Keratinocyte (primary cell): ENCODE data around the gene ZBTB21. TPM values are rescaled to one million over a fixed set of nuclear protein-coding genes. Genes with fewer than 3 reads are reported as not detected.

ENCODE experiments used
- DNase-seq: peaks from one replicate; pipeline ENCODE4 v3.0.0-alpha.2; 2011; ENCODE audit warnings: low read depth, missing footprints, low spot score
- FAIRE-seq: peaks from 2 replicates; lab custom pipeline; 2011; peaks lifted over from hg19 to GRCh38; lab: Jason Lieb, UNC
- H2AFZ ChIP-seq: 2 replicates; pipeline ENCODE4 v1.6.0; 2012; ENCODE audit warnings: low read length, control low read depth, inconsistent platforms; ENCODE audit not compliant: control insufficient read depth
- H3K27ac ChIP-seq: 2 replicates; pipeline ENCODE4 v1.5.1; 2011; ENCODE audit warnings: low read length; ENCODE audit not compliant: control insufficient read depth, insufficient read depth
- H3K27me3 ChIP-seq: 3 replicates; pipeline ENCODE4 v1.6.0; 2011; ENCODE audit warnings: low read length; ENCODE audit not compliant: control insufficient read depth, insufficient read depth; ENCODE audit errors: extremely low read depth
- H3K36me3 ChIP-seq, 2 experiments: 2 replicates in 1 of 2; 3 replicates in 1 of 2; pipeline ENCODE4 v1.5.1; 2011; ENCODE audit warnings: low read length in 2 of 2, mild to moderate bottlenecking in 1 of 2; ENCODE audit not compliant: control insufficient read depth in 2 of 2, insufficient read depth in 2 of 2; ENCODE audit errors: extremely low read depth in 1 of 2
- H3K4me1 ChIP-seq: 3 replicates; pipeline ENCODE4 v1.5.1; 2011; ENCODE audit warnings: low read length; ENCODE audit not compliant: control insufficient read depth, insufficient read depth; ENCODE audit errors: extremely low read depth
- H3K4me2 ChIP-seq: 3 replicates; pipeline ENCODE4 v1.6.0; 2011; ENCODE audit warnings: low read depth, low read length; ENCODE audit not compliant: control insufficient read depth, insufficient read depth; ENCODE audit errors: extremely low read depth
- H3K4me3 ChIP-seq, 3 experiments: fragments of 200-600 bp in 1 of 3; sonication (generic) in 1 of 3; 2 replicates in 2 of 3; 3 replicates in 1 of 3; pipeline ENCODE4 v1.5.1; 2011 to 2016; ENCODE audit warnings: low read length in 3 of 3, mild to moderate bottlenecking in 3 of 3, control low read depth in 2 of 3, inconsistent platforms in 1 of 3, low read depth in 1 of 3, mixed read lengths in 1 of 3, mixed run types in 1 of 3, moderate library complexity in 1 of 3; ENCODE audit not compliant: control insufficient read depth in 2 of 3, insufficient read depth in 2 of 3; ENCODE audit errors: extremely low read depth in 1 of 3
- H3K79me2 ChIP-seq: 2 replicates; pipeline ENCODE4 v1.6.0; 2012; ENCODE audit warnings: low read length; ENCODE audit not compliant: control insufficient read depth, insufficient read depth
- H3K9ac ChIP-seq: 3 replicates; pipeline ENCODE4 v1.6.0; 2011; ENCODE audit warnings: low read length; ENCODE audit not compliant: control insufficient read depth, insufficient read depth; ENCODE audit errors: extremely low read depth
- H3K9me1 ChIP-seq: 3 replicates; pipeline ENCODE4 v1.6.0; 2011; ENCODE audit warnings: low read length; ENCODE audit not compliant: control insufficient read depth, insufficient read depth; ENCODE audit errors: extremely low read depth
- H3K9me3 ChIP-seq: 2 replicates; pipeline ENCODE4 v1.5.1; 2012; ENCODE audit warnings: low read depth, low read length; ENCODE audit not compliant: control insufficient read depth
- H4K20me1 ChIP-seq: 3 replicates; pipeline ENCODE4 v1.6.0; 2011; ENCODE audit warnings: low read length; ENCODE audit not compliant: control insufficient read depth, insufficient read depth; ENCODE audit errors: extremely low read depth
- EZH2 ChIP-seq: IDR thresholded peaks from one replicate; pipeline ENCODE4 v1.6.1; 2012; ENCODE audit warnings: inconsistent platforms, mild to moderate bottlenecking, low read length, moderate library complexity
- dilution Hi-C: fragments of 300-500 bp; cut with MboI; formaldehyde crosslinking; loops from one replicate; pipeline ENCODE4 v1.7.0; 2020; ENCODE audit warnings: low sequenced_read_pairs; ENCODE audit not compliant: extremely low pct_ligation_motif_present
- polyA plus RNA-seq, 5 experiments: library from polyadenylated mRNA; depleted of rRNA in 3 of 5; stranded (reverse) in 3 of 5; stranded (forward) in 1 of 5; unstranded in 1 of 5; fragments of >200 nt; gene quantifications; 1 replicate in 1 of 5; 2 replicates in 3 of 5; 3 replicates in 1 of 5; pipeline versions ENCODE4 v1.2.1 to v1.2.3, GENCODE V29; 2011 to 2012; ENCODE audit warnings: missing spikeins in 2 of 5, low read depth in 1 of 5, low replicate concordance in 1 of 5
- TF ChIP-seq, protein P1 (sequence below), 3 experiments: IDR thresholded peaks in 1 of 3; conservative IDR thresholded peaks in 1 of 3; optimal IDR thresholded peaks in 1 of 3; 2 replicates in 2 of 3; 3 replicates in 1 of 3; pipeline versions ENCODE3 to v1.5.1; 2011; ENCODE audit warnings: low read length in 3 of 3, mild to moderate bottlenecking in 3 of 3, moderate library complexity in 2 of 3, control low read depth in 1 of 3, inconsistent platforms in 1 of 3; ENCODE audit not compliant: insufficient read depth in 2 of 3; ENCODE audit errors: extremely low read depth in 1 of 3

The ZBTB21 gene
- polyA plus RNA-seq, 1 donor (not counting 4 experiments of a cell fraction or from before 2014, with no cell fraction given) = 9.5 TPM

DNA sequence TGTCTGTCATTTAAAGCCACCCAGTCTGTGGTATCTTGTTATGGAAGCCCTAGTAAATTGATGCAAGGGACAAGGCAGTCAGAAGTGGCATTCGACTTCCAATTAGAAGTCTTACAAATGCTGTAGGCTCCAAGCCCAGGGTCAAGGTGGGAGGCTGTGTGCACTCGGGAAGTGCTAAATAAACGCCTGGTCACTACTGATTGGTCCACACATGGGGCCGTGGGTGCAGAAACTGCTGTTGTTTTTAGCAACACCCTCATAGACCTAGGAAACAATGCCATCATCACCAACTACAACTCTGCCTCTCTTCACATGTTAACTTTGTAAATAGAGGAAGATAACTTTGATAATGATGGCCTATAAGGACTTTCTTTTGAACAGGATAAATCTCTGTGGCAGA lies 20.2 kb upstream of the ZBTB21 start:
- no peak overlapping the region for H3K4me3 ChIP-seq
- no peak for DNase-seq
- H3K27ac ChIP-seq = no peak overlapping the region
- H2AFZ ChIP-seq = no peak overlapping the region
- H3K9me3 ChIP-seq = no peaks in the 10 kb centered on the region
- H3K27me3 ChIP-seq = peaks cover 6% of the 10 kb centered on the region
- TF ChIP-seq, protein P1, sequence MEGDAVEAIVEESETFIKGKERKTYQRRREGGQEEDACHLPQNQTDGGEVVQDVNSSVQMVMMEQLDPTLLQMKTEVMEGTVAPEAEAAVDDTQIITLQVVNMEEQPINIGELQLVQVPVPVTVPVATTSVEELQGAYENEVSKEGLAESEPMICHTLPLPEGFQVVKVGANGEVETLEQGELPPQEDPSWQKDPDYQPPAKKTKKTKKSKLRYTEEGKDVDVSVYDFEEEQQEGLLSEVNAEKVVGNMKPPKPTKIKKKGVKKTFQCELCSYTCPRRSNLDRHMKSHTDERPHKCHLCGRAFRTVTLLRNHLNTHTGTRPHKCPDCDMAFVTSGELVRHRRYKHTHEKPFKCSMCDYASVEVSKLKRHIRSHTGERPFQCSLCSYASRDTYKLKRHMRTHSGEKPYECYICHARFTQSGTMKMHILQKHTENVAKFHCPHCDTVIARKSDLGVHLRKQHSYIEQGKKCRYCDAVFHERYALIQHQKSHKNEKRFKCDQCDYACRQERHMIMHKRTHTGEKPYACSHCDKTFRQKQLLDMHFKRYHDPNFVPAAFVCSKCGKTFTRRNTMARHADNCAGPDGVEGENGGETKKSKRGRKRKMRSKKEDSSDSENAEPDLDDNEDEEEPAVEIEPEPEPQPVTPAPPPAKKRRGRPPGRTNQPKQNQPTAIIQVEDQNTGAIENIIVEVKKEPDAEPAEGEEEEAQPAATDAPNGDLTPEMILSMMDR (optimal IDR thresholded peaks at IDR 0.05 in 1 of 3, IDR thresholded peaks at IDR 0.05 in 1 of 3, conservative IDR thresholded peaks at IDR 0.05 in 1 of 3; ENCODE audit: extremely low read depth in 1 of 3, insufficient read depth in 2 of 3, low read length in 3 of 3) = no peak
- no peak for TF ChIP-seq EZH2
- no peaks in the 10 kb centered on the region for H3K79me2 ChIP-seq
- H3K36me3 ChIP-seq = no peaks in the 10 kb centered on the region
- no peaks in the 10 kb centered on the region for H3K4me1 ChIP-seq
- no peaks in the 10 kb centered on the region for H4K20me1 ChIP-seq
- H3K9me1 ChIP-seq = no peaks in the 10 kb centered on the region
- FAIRE-seq = no peak
- dilution Hi-C loops = no loop called here
- no peak overlapping the region for H3K9ac ChIP-seq
- no peak overlapping the region for H3K4me2 ChIP-seq

DNA sequence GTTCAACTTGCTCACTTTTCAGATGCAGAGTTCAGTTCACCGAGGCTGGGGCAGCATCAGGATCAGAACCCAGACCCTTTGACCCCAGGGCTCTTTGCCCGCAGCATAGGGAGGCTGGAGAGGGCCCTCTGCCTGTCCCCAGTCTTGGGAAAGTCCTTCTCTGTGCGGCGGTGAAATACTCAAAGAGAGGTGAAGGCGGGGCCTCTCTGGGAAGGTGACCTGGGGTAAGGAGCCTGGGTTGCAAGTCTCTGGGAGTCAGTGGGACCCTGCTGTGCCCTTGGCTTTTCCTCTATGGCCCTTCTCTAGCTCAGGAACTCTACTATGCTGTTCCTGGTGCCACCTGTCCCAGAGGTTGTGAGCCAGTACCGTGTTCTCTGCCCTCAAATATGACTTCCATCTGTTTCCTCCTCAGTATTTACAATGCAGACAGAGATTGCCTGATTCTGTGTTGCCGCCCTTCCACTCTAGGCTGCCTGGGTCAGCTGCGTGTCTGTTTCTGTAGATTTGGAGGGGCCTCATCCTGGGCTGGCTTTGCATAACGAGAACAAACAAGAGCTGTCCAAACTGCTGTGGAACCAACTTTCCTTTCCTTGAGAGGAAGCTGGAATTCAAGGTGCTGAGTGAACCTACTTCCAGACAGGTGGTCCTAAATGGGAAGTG lies 18.7 kb upstream of the ZBTB21 start:
- TF ChIP-seq, protein P1 (optimal IDR thresholded peaks at IDR 0.05 in 1 of 3, IDR thresholded peaks at IDR 0.05 in 1 of 3, conservative IDR thresholded peaks at IDR 0.05 in 1 of 3; ENCODE audit: extremely low read depth in 1 of 3, insufficient read depth in 2 of 3, low read length in 3 of 3) = no peak
- TF ChIP-seq EZH2 = no peak
- no peak overlapping the region for H2AFZ ChIP-seq
- FAIRE-seq = no peak
- dilution Hi-C loops = no loop called here
- no peak for DNase-seq
- H3K79me2 ChIP-seq = no peaks in the 10 kb centered on the region
- H3K4me2 ChIP-seq = no peak overlapping the region
- no peaks in the 10 kb centered on the region for H3K4me1 ChIP-seq
- no peak overlapping the region for H3K9ac ChIP-seq
- H4K20me1 ChIP-seq = no peaks in the 10 kb centered on the region
- H3K9me3 ChIP-seq = no peaks in the 10 kb centered on the region
- no peaks in the 10 kb centered on the region for H3K9me1 ChIP-seq
- H3K27me3 ChIP-seq = peaks cover 13% of the 10 kb centered on the region
- H3K4me3 ChIP-seq = no peak overlapping the region
- no peaks in the 10 kb centered on the region for H3K36me3 ChIP-seq
- H3K27ac ChIP-seq = no peak overlapping the region
